Ishikawa (cell line): ENCODE measurements around the gene STK32C.

ENCODE experiments used
- CEBPB ChIP-seq: IDR thresholded peaks from 2 replicates; pipeline ENCODE4 v1.6.1; 2012
- CREB1 ChIP-seq: IDR thresholded peaks from 2 replicates; pipeline ENCODE4 v1.6.1; 2012; ENCODE audit warnings: low read depth
- EGR1 ChIP-seq: IDR thresholded peaks from 2 replicates; pipeline ENCODE4 v1.6.1; 2012
- EP300 ChIP-seq: IDR thresholded peaks from 2 replicates; pipeline ENCODE4 v1.6.1; 2012; ENCODE audit warnings: borderline replicate concordance
- FOXM1 ChIP-seq: IDR thresholded peaks from 2 replicates; pipeline ENCODE4 v1.6.1; 2012; ENCODE audit warnings: low read depth, borderline replicate concordance
- MAX ChIP-seq: IDR thresholded peaks from 2 replicates; pipeline ENCODE4 v1.6.1; 2012
- NFIC ChIP-seq: IDR thresholded peaks from 2 replicates; pipeline ENCODE4 v1.6.1; 2012
- RAD21 ChIP-seq: IDR thresholded peaks from 2 replicates; pipeline ENCODE4 v1.6.1; 2012; ENCODE audit warnings: low read depth
- REST ChIP-seq: IDR thresholded peaks from 2 replicates; pipeline ENCODE4 v1.6.1; 2012; ENCODE audit warnings: low read depth, mild to moderate bottlenecking
- TAF1 ChIP-seq: IDR thresholded peaks from 2 replicates; pipeline ENCODE4 v1.6.1; 2012; ENCODE audit warnings: low read depth, mild to moderate bottlenecking
- TCF12 ChIP-seq: IDR thresholded peaks from 2 replicates; pipeline ENCODE4 v1.6.1; 2012; ENCODE audit warnings: low read depth
- TEAD4 ChIP-seq: IDR thresholded peaks from 2 replicates; pipeline ENCODE4 v1.6.1; 2012
- USF1 ChIP-seq: IDR thresholded peaks from 2 replicates; pipeline ENCODE4 v1.6.1; 2012
- YY1 ChIP-seq: IDR thresholded peaks from 2 replicates; pipeline ENCODE4 v1.6.1; 2012; ENCODE audit warnings: low read depth
- ZBTB7A ChIP-seq: IDR thresholded peaks from 2 replicates; pipeline ENCODE4 v1.6.1; 2012; ENCODE audit warnings: low read depth

The STK32C gene

GRCh38 chr10:132195366-132196075 lies 112.2 kb downstream of the STK32C start:
- TF ChIP-seq CREB1 = no peak
- TF ChIP-seq NFIC = no peak

GRCh38 chr10:132194726-132195125 lies 113.0 kb downstream of the STK32C start:
- TF ChIP-seq MAX (no peak), TCF12 (no peak), USF1 (no peak), EGR1 (no peak), TAF1 (no peak), TEAD4 (no peak), NFIC (no peak), FOXM1 (no peak), YY1 (no peak), EP300 (no peak), CEBPB (no peak)

- peak; percentile 15; the same call in 1 of the 2 replicates for TF ChIP-seq USF1
- no peak for TF ChIP-seq TEAD4
- TF ChIP-seq REST = peak; percentile 99
- 0 out of 2 replicates have a peak, but pooled peaks have one; percentile 38 for TF ChIP-seq YY1
- TF ChIP-seq RAD21 = peak; percentile 17; the same call in 1 of the 2 replicates
Observed at GRCh38 chr10:132193907-132194552, 113.7 kb downstream of the STK32C start.

GRCh38 chr10:132192991-132193665 lies 114.6 kb downstream of the STK32C start:
- TF ChIP-seq EP300 = no peak
- TF ChIP-seq FOXM1 = no peak
- TF ChIP-seq USF1 = no peak
- no peak for TF ChIP-seq CREB1
- TF ChIP-seq TAF1 = no peak
- TF ChIP-seq REST = no peak
- TF ChIP-seq ZBTB7A = no peak
- no peak for TF ChIP-seq MAX
- no peak for TF ChIP-seq CEBPB
- TF ChIP-seq EGR1 = no peak
- no peak for TF ChIP-seq YY1
- no peak for TF ChIP-seq RAD21
- no peak for TF ChIP-seq TEAD4
- no peak for TF ChIP-seq NFIC
- no peak for TF ChIP-seq TCF12

- TF ChIP-seq RAD21 = no peak
- no peak for TF ChIP-seq TEAD4
- TF ChIP-seq EP300 = no peak
- TF ChIP-seq ZBTB7A = no peak
- no peak for TF ChIP-seq NFIC
- TF ChIP-seq MAX = no peak
- TF ChIP-seq FOXM1 = no peak
- no peak; the same call in 1 of the 2 replicates for TF ChIP-seq USF1
- TF ChIP-seq EGR1 = no peak
- no peak for TF ChIP-seq CREB1
- TF ChIP-seq TCF12 = no peak
- TF ChIP-seq CEBPB = no peak
Observed at GRCh38 chr10:132192076-132192975, 115.4 kb downstream of the STK32C start.
